Measurements from ENCODE around the gene PAPPA.

GRCh38 chr9:116191576-116192415 lies 38.2 kb downstream of the PAPPA start:
- no peak for TF ChIP-seq ZBTB34 (CRISPR knock-in tag; IDR thresholded peaks at IDR 0.05)
- no peak for TF ChIP-seq EP300 (IDR thresholded peaks at IDR 0.05; ENCODE audit: low read length)
- TF ChIP-seq REST (IDR thresholded peaks at IDR 0.05; ENCODE audit: borderline replicate concordance): no peak
- no peak for TF ChIP-seq REST (CRISPR knock-in tag; IDR thresholded peaks at IDR 0.05; ENCODE audit: low read depth)
- TF ChIP-seq ZNF274 (IDR thresholded peaks at IDR 0.05; ENCODE audit: borderline replicate concordance, low read depth, low read length): no peak
- TF ChIP-seq TCF7 (IDR thresholded peaks at IDR 0.05; ENCODE audit: borderline replicate concordance): no peak
- TF ChIP-seq ETV5 (CRISPR knock-in tag; IDR thresholded peaks at IDR 0.05; ENCODE audit: low read depth): no peak
- TF ChIP-seq MAFK (IDR thresholded peaks at IDR 0.05; ENCODE audit: low read length): no peak
- no peak for TF ChIP-seq CTCF (IDR thresholded peaks at IDR 0.05 in 2 of 3, conservative IDR thresholded peaks at IDR 0.05 in 1 of 3; ENCODE audit: insufficient read depth in 2 of 3, low read depth in 1 of 3, low read length in 3 of 3)
- no peak for TF ChIP-seq ZBTB8A (IDR thresholded peaks at IDR 0.05; ENCODE audit: partially characterized antibody)
- TF ChIP-seq ZNF175 (CRISPR knock-in tag; IDR thresholded peaks at IDR 0.05; ENCODE audit: low read depth): no peak
- no peak for TF ChIP-seq ZFX (CRISPR knock-in tag; IDR thresholded peaks at IDR 0.05)
- no peak for TF ChIP-seq LEF1 (IDR thresholded peaks at IDR 0.05)
- no peak for TF ChIP-seq NR2C2 (CRISPR knock-in tag; IDR thresholded peaks at IDR 0.05)
- TF ChIP-seq NR2C2 (tag; IDR thresholded peaks at IDR 0.05): no peak
- TF ChIP-seq PCBP2 (IDR thresholded peaks at IDR 0.05; ENCODE audit: low read depth, low read length, poor library complexity, severe bottlenecking): no peak
